K562 (cell line): ENCODE data around the gene CBX8. TPM values are rescaled to one million over a fixed set of nuclear protein-coding genes. Genes with fewer than 3 reads are reported as not detected.

Experiments
- ATAC-seq: fragments of 200-7000 bp; cut with Tn5 transposase; 3 replicates; pipeline ENCODE4 v1.9.1; 2020; ENCODE audit warnings: moderate library complexity
- BruUV-seq: library from RNA; stranded (reverse); fragments of 400-500 nt; replicated peaks from 2 replicates; lab custom pipeline; 2021; lab: Mats Ljungman, UMichigan
- CTCF ChIA-PET: fragments of 300-600 bp; formaldehyde crosslinking; extraction: SDS; loops from one replicate; lab custom pipeline; 2021; ENCODE audit warnings: low intra/inter-chr PET ratio; lab: Yijun Ruan, JAX
- POLR2A ChIA-PET: fragments of 300-600, 350-650 bp; sonication (Branson Sonifier 250); formaldehyde crosslinking; extraction: SDS; loops from one replicate; lab custom pipeline; 2021; ENCODE audit warnings: antibody characterized with exemption, inconsistent platforms; lab: Yijun Ruan, JAX
- DNase-seq, 4 experiments: peaks; one replicate each; pipeline versions ENCODE4 v3.0.0 to v3.0.0-alpha.2; 2011 to 2018; ENCODE audit warnings: low spot score in 3 of 4, mixed read lengths in 3 of 4; ENCODE audit errors: extremely low read depth in 1 of 4
- FAIRE-seq: peaks from 2 replicates; lab custom pipeline; 2011; peaks lifted over from hg19 to GRCh38; lab: Jason Lieb, UNC
- H2AFZ ChIP-seq: 2 replicates; pipeline ENCODE4 v1.6.0; 2011; ENCODE audit warnings: low read depth, low read length, control low read depth, inconsistent platforms
- H3K27ac ChIP-seq: fragments of 200-600 bp; 3 replicates; pipeline ENCODE4 v1.8.0; 2011; ENCODE audit warnings: low read depth, mild to moderate bottlenecking, control low read depth, inconsistent platforms, low read length, moderate library complexity, mixed read lengths; ENCODE audit errors: extremely low read depth
- H3K27me3 ChIP-seq, 2 experiments: fragments of 300-600 bp in 1 of 2; 2 replicates in 1 of 2; 3 replicates in 1 of 2; pipeline versions ENCODE4 v1.6.0 to v1.8.0; 2011; ENCODE audit warnings: inconsistent platforms in 2 of 2, low read length in 2 of 2, mild to moderate bottlenecking in 1 of 2, mixed read lengths in 1 of 2, moderate library complexity in 1 of 2; ENCODE audit not compliant: control insufficient read depth in 2 of 2, insufficient read depth in 2 of 2
- H3K36me3 ChIP-seq: fragments of 300-600 bp; 3 replicates; pipeline ENCODE4 v1.8.0; 2011; ENCODE audit warnings: mild to moderate bottlenecking, low read length, inconsistent platforms; ENCODE audit not compliant: control insufficient read depth, insufficient read depth
- H3K4me1 ChIP-seq, 2 experiments: fragments of 200-600 bp in 1 of 2; replicated peaks in 1 of 2; 2 replicates in 1 of 2; 3 replicates in 1 of 2; pipeline versions ENCODE4 v1.5.1 to v1.8.0; 2011; ENCODE audit warnings: inconsistent platforms in 2 of 2, low read length in 2 of 2, mild to moderate bottlenecking in 1 of 2, mixed read lengths in 1 of 2, moderate library complexity in 1 of 2; ENCODE audit not compliant: control insufficient read depth in 2 of 2, insufficient read depth in 2 of 2
- H3K4me2 ChIP-seq: 2 replicates; pipeline ENCODE4 v1.6.1; 2011; ENCODE audit warnings: low read length, control low read depth, inconsistent platforms, mixed read lengths; ENCODE audit not compliant: insufficient read depth
- H3K4me3 ChIP-seq: fragments of 200-600 bp; sonication (generic), shearing (Covaris generic); 2 replicates; pipeline ENCODE4 v1.5.1; 2016; ENCODE audit warnings: control low read depth, inconsistent platforms
- H3K79me2 ChIP-seq: fragments of 200-600 bp; 3 replicates; pipeline ENCODE4 v1.8.0; 2011; ENCODE audit warnings: low read length, inconsistent platforms; ENCODE audit not compliant: control insufficient read depth, insufficient read depth
- H3K9ac ChIP-seq, 2 experiments: 2 replicates each; pipeline versions ENCODE4 v1.6.0 to v1.6.1; 2011; ENCODE audit warnings: low read depth in 2 of 2, low read length in 2 of 2, control low read depth in 1 of 2, inconsistent platforms in 1 of 2, mild to moderate bottlenecking in 1 of 2, mixed read lengths in 1 of 2; ENCODE audit not compliant: insufficient read depth in 1 of 2
- H3K9me1 ChIP-seq: one replicate; pipeline ENCODE4 v1.6.0; 2011; ENCODE audit warnings: inconsistent platforms, mild to moderate bottlenecking, low read length, moderate library complexity; ENCODE audit not compliant: control insufficient read depth, insufficient read depth
- H3K9me3 ChIP-seq: replicated peaks from 2 replicates; pipeline ENCODE4 v1.5.1; 2011; ENCODE audit warnings: low read depth, low read length, inconsistent platforms; ENCODE audit not compliant: control insufficient read depth, insufficient read depth
- H4K20me1 ChIP-seq: replicated peaks from 2 replicates; pipeline ENCODE4 v1.6.1; 2011; ENCODE audit warnings: low read length, inconsistent platforms, mixed read lengths; ENCODE audit not compliant: control insufficient read depth, insufficient read depth
- CBFA2T3 ChIP-seq: fragments of 450-650 bp; IDR thresholded peaks from 2 replicates; pipeline ENCODE4 v1.6.1; 2017
- CBX1 ChIP-seq: sonication (generic); IDR thresholded peaks from 2 replicates; pipeline ENCODE4 v1.6.1; 2016; ENCODE audit warnings: antibody characterized with exemption, low read depth, mild to moderate bottlenecking
- CHD2 ChIP-seq: IDR thresholded peaks from 2 replicates; pipeline ENCODE4 v1.6.1; 2011; ENCODE audit warnings: low read depth, low read length
- CREM ChIP-seq: IDR thresholded peaks from 2 replicates; pipeline ENCODE4 v1.6.1; 2014; ENCODE audit warnings: antibody characterized with exemption, low read depth
- FOXA3 ChIP-seq, 2 experiments: fragments of 450-650 bp in 1 of 2; sonication (generic) in 1 of 2; formaldehyde crosslinking; IDR thresholded peaks in 1 of 2; conservative IDR thresholded peaks in 1 of 2; 2 replicates each; pipeline versions ENCODE4 v1.4.0 to v1.8.0; 2020 to 2022; ENCODE audit warnings: mild to moderate bottlenecking in 2 of 2, missing genetic modification reagents in 1 of 2
- NR2C2 ChIP-seq, 2 experiments: fragments of 200-800 bp in 1 of 2; sonication (Bioruptor generic) in 1 of 2; sonication (generic) in 1 of 2; formaldehyde crosslinking in 1 of 2; IDR thresholded peaks; 2 replicates each; pipeline versions ENCODE4 v1.6.1 to v1.8.0; 2016 to 2022; ENCODE audit warnings: mild to moderate bottlenecking in 1 of 2, missing compliant biosample characterization in 1 of 2, missing genetic modification characterization in 1 of 2, missing genetic modification reagents in 1 of 2
- SIN3A ChIP-seq, 2 experiments: fragments of 150-350 bp in 1 of 2; IDR thresholded peaks; 2 replicates each; pipeline ENCODE4 v1.6.1; 2011 to 2016; ENCODE audit warnings: borderline replicate concordance in 2 of 2, low read depth in 2 of 2, low read length in 2 of 2, mild to moderate bottlenecking in 2 of 2, moderate library complexity in 2 of 2; ENCODE audit not compliant: control insufficient read depth in 1 of 2
- STAG1 ChIP-seq: sonication (generic); formaldehyde crosslinking; IDR thresholded peaks from 2 replicates; pipeline ENCODE4 v1.5.0; 2020; ENCODE audit warnings: missing genetic modification reagents, borderline replicate concordance
- SUPT5H ChIP-seq: fragments of 450-650 bp; IDR thresholded peaks from 2 replicates; pipeline ENCODE4 v1.6.1; 2016
- TAL1 ChIP-seq: fragments of 450-650 bp; IDR thresholded peaks from 2 replicates; pipeline ENCODE4 v1.6.1; 2016; ENCODE audit warnings: mild to moderate bottlenecking
- YY1 ChIP-seq, 3 experiments: IDR thresholded peaks; 2 replicates each; pipeline ENCODE4 v1.6.1; 2011; ENCODE audit warnings: low read length in 2 of 3, mild to moderate bottlenecking in 2 of 3, moderate library complexity in 2 of 3, borderline replicate concordance in 1 of 3, control low read depth in 1 of 3, low read depth in 1 of 3; ENCODE audit not compliant: insufficient read depth in 3 of 3, insufficient replicate concordance in 2 of 3, control insufficient read depth in 1 of 3, insufficient read length in 1 of 3; ENCODE audit errors: extremely low read depth in 1 of 3
- ZBTB11 ChIP-seq, 3 experiments: fragments of 200-800 bp in 1 of 3; fragments of 250-450 bp in 1 of 3; fragments of 450-650 bp in 1 of 3; sonication (Bioruptor Pico) in 1 of 3; sonication (Bioruptor generic) in 1 of 3; formaldehyde crosslinking in 1 of 3; IDR thresholded peaks; 2 replicates each; pipeline versions ENCODE4 v1.6.1 to v1.8.0; 2016 to 2022; ENCODE audit warnings: mild to moderate bottlenecking in 2 of 3, missing genetic modification characterization in 2 of 3, missing compliant biosample characterization in 1 of 3, moderate library complexity in 1 of 3
- ZNF134 ChIP-seq: fragments of 250-450 bp; sonication (Bioruptor Pico); conservative IDR thresholded peaks from 2 replicates; pipeline ENCODE4 v1.4.0; 2020
- ZNF140 ChIP-seq: fragments of 250-450 bp; sonication (Bioruptor Pico); IDR thresholded peaks from 2 replicates; pipeline ENCODE4 v1.8.0; 2021; ENCODE audit warnings: moderate library complexity, mild to moderate bottlenecking, inconsistent platforms
- WGBS: fragments of 100-300 bp; shearing (Covaris generic); methylation state at CpG from one replicate; pipeline ENCODE4 v1.1.6; 2016; ENCODE audit warnings: low coverage, mixed read lengths; ENCODE audit not compliant: insufficient coverage; ENCODE audit errors: missing lambda C conversion rate; 5-methylcytosine and 5-hydroxymethylcytosine counted together
- in situ Hi-C: fragments of 300-500 bp; cut with MboI; formaldehyde crosslinking; loops from 4 replicates; pipeline ENCODE4 v1.15.0; 2018; ENCODE audit warnings: inconsistent platforms, mixed read lengths
- intact Hi-C: fragments of 100-400 bp; cut with micrococcal nuclease; formaldehyde crosslinking; loops from 2 replicates; pipeline ENCODE4 v1.14.2; 2022
- polyA plus RNA-seq, 8 experiments: library from polyadenylated mRNA; depleted of rRNA in 4 of 8; stranded (reverse) in 5 of 8; unstranded in 3 of 8; fragments of >200 nt; fragmentation: Nextera tagmentation in 2 of 8; fragmentation: Illumina TruSeq in 1 of 8; extraction: Ambion mirVana in 2 of 8; extraction: Trizol in 1 of 8; gene quantifications; 2 replicates each; pipeline versions ENCODE4 v1.2.1 to v1.2.3, GENCODE V29; 2011 to 2014; ENCODE audit warnings: inconsistent platforms in 1 of 8, missing spikeins in 1 of 8
- total RNA-seq, 7 experiments: library from RNA; depleted of rRNA in 6 of 7; stranded (reverse); fragments of >200 nt in 6 of 7; fragmentation: Illumina TruSeq in 2 of 7; extraction: Trizol in 2 of 7; gene quantifications; 2 replicates each; pipeline versions ENCODE4 v1.2.1 to v1.2.3, GENCODE V29; 2011 to 2021; ENCODE audit warnings: low replicate concordance in 1 of 7

The CBX8 gene
- total and polyA plus RNA-seq, 9 of the 15 experiments (the other 6 are each of a cell fraction or from before 2014, with no cell fraction given): 0.08 to 11.9 (median 2.6) TPM

GRCh38 chr17:79803421-79803996, 6.6 kb upstream of the CBX8 start (continued):
- TF ChIP-seq YY1 (IDR thresholded peaks at IDR 0.05; ENCODE audit: borderline replicate concordance in 1 of 3, control insufficient read depth in 1 of 3, extremely low read depth in 1 of 3, insufficient read depth in 3 of 3, insufficient read length in 1 of 3, insufficient replicate concordance in 2 of 3, low read depth in 1 of 3, low read length in 2 of 3): peak in 1 of 3 experiments; percentile 3

GRCh38 chr17:79802736-79803420, 6.0 kb upstream of the CBX8 start:
- no peaks in the 10 kb centered on the region for H3K9me1 ChIP-seq
- CTCF ChIA-PET: no interaction called here
- peak overlapping the region; percentile 80 for H3K4me2 ChIP-seq
- in situ Hi-C loops: loop anchor here (5.0 kb wide), 1 partner anchor 34 kb away; the partner anchor contains the start of gene CBX4
- ATAC-seq (peak; percentile 93), FAIRE-seq (peak; percentile 93), DNase-seq (peak; percentile 74 to 92 (median 84))
- H2AFZ ChIP-seq: peak overlapping the region; percentile 98
- intact Hi-C loops: loop anchor here (10.0 kb wide), 1 partner anchor 172 kb away; no protein-coding TSS in a partner anchor
- no peaks in the 10 kb centered on the region for H4K20me1 ChIP-seq
- no peaks in the 10 kb centered on the region for H3K27me3 ChIP-seq
- H3K4me1 ChIP-seq: peaks cover 44 to 76% of the 10 kb centered on the region in 2 experiments
- H3K9ac ChIP-seq: peak overlapping the region; percentile 70 to 92
- H3K79me2 ChIP-seq: no peaks in the 10 kb centered on the region
- no peaks in the 10 kb centered on the region; the same call in 2 of the 3 replicates for H3K36me3 ChIP-seq
- TSS peak; percentile 92 for BruUV-seq
- peak overlapping the region; percentile 89 for H3K27ac ChIP-seq
- H3K9me3 ChIP-seq: peaks cover 3% of the 10 kb centered on the region
- peak overlapping the region; percentile 42 for H3K4me3 ChIP-seq
- WGBS: under 1% methylated on average over 35 of the region's 57 CpGs
- POLR2A ChIA-PET: interaction anchor here (0.5 to 2.5 kb wide), 3 partner anchors 33 to 102 kb away, joined by 3 to 10 read pairs (median 7); partner anchors contain the start of gene CBX4
- TF ChIP-seq SIN3A (IDR thresholded peaks at IDR 0.05; ENCODE audit: borderline replicate concordance in 2 of 2, control insufficient read depth in 1 of 2, low read depth in 2 of 2, low read length in 2 of 2): 0 out of 4 replicates have a peak, but pooled peaks of 1 of the 2 experiments have one; percentile 16
- TF ChIP-seq SUPT5H: peak; percentile 68
- TF ChIP-seq TAL1: peak; percentile 72; the same call in 1 of the 2 replicates
- TF ChIP-seq STAG1 (CRISPR knock-in tag): peak; percentile 87
- TF ChIP-seq CREM: 0 out of 2 replicates have a peak, but pooled peaks have one; percentile 24
- TF ChIP-seq ZNF140 (CRISPR knock-in tag): no peak
- no peak for TF ChIP-seq FOXA3 (CRISPR knock-in tag; conservative IDR thresholded peaks at IDR 0.05 in 1 of 2, IDR thresholded peaks at IDR 0.05 in 1 of 2)
- TF ChIP-seq ZBTB11 (CRISPR knock-in tag; IDR thresholded peaks at IDR 0.05): peak in 1 of 3 experiments; percentile 44; a peak in 2 of 6 replicates
- peak; percentile 90 for TF ChIP-seq CBFA2T3
- TF ChIP-seq NR2C2 (CRISPR knock-in tag; IDR thresholded peaks at IDR 0.05): no peak
- TF ChIP-seq NR2C2 (tag; IDR thresholded peaks at IDR 0.05): peak; percentile 66
- TF ChIP-seq ZNF134 (CRISPR knock-in tag): no peak
- 0 out of 2 replicates have a peak, but pooled peaks have one; percentile 28 for TF ChIP-seq CHD2
- TF ChIP-seq CBX1: peak; percentile 92
